Parathyroid adenoma (tissue), 2 donors: ENCODE results near the gene SCG5.

Experiments used
- H2AFZ ChIP-seq: fragments of 300-600 bp; sonication (generic); one replicate; pipeline ENCODE4 v1.7.0; 2017; ENCODE audit warnings: antibody characterized with exemption, mild to moderate bottlenecking
- H3K27ac ChIP-seq: fragments of 300-600 bp; sonication (generic); one replicate; pipeline ENCODE4 v1.7.0; 2017
- H3K27me3 ChIP-seq: fragments of 300-600 bp; sonication (generic); one replicate; pipeline ENCODE4 v1.7.0; 2017; ENCODE audit warnings: low read length; ENCODE audit not compliant: control insufficient read depth, insufficient read depth
- H3K36me3 ChIP-seq: fragments of 300-600 bp; sonication (generic); one replicate; pipeline ENCODE4 v1.7.0; 2017; ENCODE audit warnings: low read length; ENCODE audit not compliant: control insufficient read depth, insufficient read depth
- H3K4me1 ChIP-seq: fragments of 300-600 bp; sonication (generic); one replicate; pipeline ENCODE4 v1.7.0; 2017; ENCODE audit warnings: control low read depth
- H3K4me2 ChIP-seq: fragments of 300-600 bp; sonication (generic); one replicate; pipeline ENCODE4 v1.7.0; 2017; ENCODE audit warnings: low read length
- H3K4me3 ChIP-seq: fragments of 300-600 bp; sonication (generic); one replicate; pipeline ENCODE4 v1.7.0; 2017; ENCODE audit warnings: low read depth, low read length
- H3K79me2 ChIP-seq: fragments of 300-600 bp; sonication (generic); one replicate; pipeline ENCODE4 v1.7.0; 2017; ENCODE audit warnings: control low read depth
- H3K9ac ChIP-seq: fragments of 300-600 bp; sonication (generic); one replicate; pipeline ENCODE4 v1.7.0; 2017; ENCODE audit warnings: mild to moderate bottlenecking
- H3K9me3 ChIP-seq: fragments of 300-600 bp; sonication (generic); one replicate; pipeline ENCODE4 v1.7.0; 2017; ENCODE audit warnings: low read length; ENCODE audit not compliant: control insufficient read depth
- CTCF ChIP-seq: fragments of 300-600 bp; sonication (generic); IDR thresholded peaks from one replicate; pipeline ENCODE4 v1.7.0; 2017; ENCODE audit warnings: antibody characterized with exemption, mild to moderate bottlenecking
- donor health status: primary hyperparathyroidism.

SCG5 gene

GRCh38 chr15:32656091-32656490 is 14.6 kb downstream of the SCG5 start:
- no peak overlapping the region for H2AFZ ChIP-seq

DNA sequence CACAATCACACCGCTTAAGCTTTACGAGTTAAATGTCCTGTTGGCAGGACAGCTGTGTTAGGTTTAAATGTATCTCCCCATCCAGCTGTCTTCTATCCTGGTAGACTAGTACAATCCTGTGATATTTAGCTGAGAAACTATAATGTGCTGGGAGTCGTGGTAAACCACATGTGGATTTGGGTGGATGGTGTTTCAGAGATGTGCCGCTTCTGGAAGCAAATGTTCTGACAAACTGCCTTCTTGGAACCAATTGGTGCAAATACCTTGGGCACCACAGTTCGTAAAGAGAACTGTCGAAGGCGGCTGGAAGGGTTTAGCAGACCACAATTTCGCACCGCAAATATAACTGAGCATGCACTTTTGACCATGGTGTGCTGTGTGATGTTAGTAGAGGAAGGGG is 15.0 kb downstream of the SCG5 start:
- Histone ChIP-seq H3K79me2 (no peaks in the 10 kb centered on the region), H3K9ac (no peak overlapping the region), H3K4me3 (no peak overlapping the region), H3K4me1 (peaks cover 22% of the 10 kb centered on the region), H3K27me3 (no peaks in the 10 kb centered on the region), H2AFZ (no peak overlapping the region), H3K27ac (no peak overlapping the region), H3K36me3 (no peaks in the 10 kb centered on the region), H3K9me3 (no peaks in the 10 kb centered on the region), H3K4me2 (no peak overlapping the region)
- TF ChIP-seq CTCF, result no peak

More at GRCh38 chr15:32656091-32656490, 14.6 kb downstream of the SCG5 start:
- H3K9ac ChIP-seq, result no peak overlapping the region
- no peaks in the 10 kb centered on the region for H3K9me3 ChIP-seq
- no peak overlapping the region for H3K4me3 ChIP-seq
- peaks cover 23% of the 10 kb centered on the region for H3K4me1 ChIP-seq
- no peaks in the 10 kb centered on the region for H3K36me3 ChIP-seq
- no peak overlapping the region for H3K4me2 ChIP-seq
- H3K27ac ChIP-seq, result no peak overlapping the region
- no peaks in the 10 kb centered on the region for H3K79me2 ChIP-seq
- no peak for TF ChIP-seq CTCF
- no peaks in the 10 kb centered on the region for H3K27me3 ChIP-seq

- no peak overlapping the region for H3K9ac ChIP-seq
- H3K4me2 ChIP-seq, result no peak overlapping the region
- no peaks in the 10 kb centered on the region for H3K27me3 ChIP-seq
- no peak overlapping the region for H3K27ac ChIP-seq
- H3K9me3 ChIP-seq, result no peaks in the 10 kb centered on the region
- peak; percentile 25 for TF ChIP-seq CTCF
- H3K36me3 ChIP-seq, result no peaks in the 10 kb centered on the region
- H2AFZ ChIP-seq, result no peak overlapping the region
- H3K79me2 ChIP-seq, result no peaks in the 10 kb centered on the region
- peaks cover 19% of the 10 kb centered on the region for H3K4me1 ChIP-seq
- no peak overlapping the region for H3K4me3 ChIP-seq
These were observed 15.8 kb downstream of the SCG5 start for GRCh38 chr15:32657198-32657883.

DNA sequence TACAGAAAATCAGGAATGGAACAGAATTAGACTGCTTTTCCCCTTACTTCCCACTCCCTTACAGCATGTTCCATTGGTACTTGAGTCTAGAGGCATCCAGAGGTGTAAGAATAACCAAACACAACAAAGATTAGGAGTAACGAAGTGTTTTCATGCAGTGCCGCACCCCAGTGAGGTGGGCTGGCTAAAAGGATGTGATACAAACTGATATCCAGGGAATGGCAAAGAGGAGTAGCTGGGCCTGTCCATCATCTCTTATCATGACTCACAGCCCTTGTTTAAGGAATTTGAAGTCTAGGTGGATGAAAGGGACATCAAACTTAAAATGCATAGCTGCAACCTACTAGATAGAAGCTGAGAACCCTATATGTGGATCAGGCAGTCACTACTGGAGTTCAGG is 16.4 kb downstream of the SCG5 start:
- Histone ChIP-seq H3K9ac (no peak overlapping the region), H3K36me3 (no peaks in the 10 kb centered on the region), H3K4me2 (no peak overlapping the region), H3K27me3 (no peaks in the 10 kb centered on the region), H3K27ac (no peak overlapping the region), H3K79me2 (no peaks in the 10 kb centered on the region), H3K9me3 (no peaks in the 10 kb centered on the region), H3K4me3 (no peak overlapping the region), H2AFZ (no peak overlapping the region), H3K4me1 (peaks cover 19% of the 10 kb centered on the region)
- TF ChIP-seq CTCF, result no peak
